Measurements from ENCODE around the gene TICRR.

The TICRR gene

GRCh38 chr15:89653578-89653977 lies 78.3 kb downstream of the TICRR start:
- DNase-seq (ENCODE audit: low read depth in 3 of 3), result no peak

GRCh38 chr15:89654301-89654761 lies 79.1 kb downstream of the TICRR start:
- no peak for DNase-seq (ENCODE audit: low read depth in 3 of 3)

GRCh38 chr15:89654847-89655805 lies 79.9 kb downstream of the TICRR start, which contains the start of gene KIF7:
TSS of gene KIF7 (minus strand) at chr15:89655467. CDS start at chr15:89652930, 2,537 bp downstream.
- peak in 1 of 3 experiments; percentile 27 for DNase-seq (ENCODE audit: low read depth in 3 of 3)

GRCh38 chr15:89656116-89656815 lies 81.0 kb downstream of the TICRR start:
- DNase-seq (ENCODE audit: low read depth in 3 of 3), result no peak

- DNase-seq (ENCODE audit: low read depth in 3 of 3), result no peak
Measured at GRCh38 chr15:89657686-89658200, 82.5 kb downstream of the TICRR start.

- no peak for DNase-seq (ENCODE audit: low read depth in 3 of 3)
Measured at GRCh38 chr15:89659295-89659694, 84.0 kb downstream of the TICRR start.

GRCh38 chr15:89660556-89660955 lies 85.3 kb downstream of the TICRR start:
- DNase-seq (ENCODE audit: low read depth in 3 of 3), result no peak

- no peak for DNase-seq (ENCODE audit: low read depth in 3 of 3)
Measured at GRCh38 chr15:89662893-89663626, 87.8 kb downstream of the TICRR start.

GRCh38 chr15:89664441-89665350 lies 89.4 kb downstream of the TICRR start:
- DNase-seq (ENCODE audit: low read depth in 3 of 3), result no peak

GRCh38 chr15:89665449-89666181 lies 90.3 kb downstream of the TICRR start:
- peak in 1 of 3 experiments; percentile 9 for DNase-seq (ENCODE audit: low read depth in 3 of 3)

GRCh38 chr15:89666184-89666857 lies 91.1 kb downstream of the TICRR start:
- DNase-seq (ENCODE audit: low read depth in 3 of 3), result no peak

GRCh38 chr15:89666858-89667705 lies 91.8 kb downstream of the TICRR start:
- DNase-seq (ENCODE audit: low read depth in 3 of 3), result no peak

- no peak for DNase-seq (ENCODE audit: low read depth in 3 of 3)
Measured at GRCh38 chr15:89667706-89667960, 92.4 kb downstream of the TICRR start.

- no peak for DNase-seq (ENCODE audit: low read depth in 3 of 3)
Measured at GRCh38 chr15:89668171-89668570, 92.9 kb downstream of the TICRR start.

- no peak for DNase-seq (ENCODE audit: low read depth in 3 of 3)
Measured at GRCh38 chr15:89669309-89669865, 94.1 kb downstream of the TICRR start.

GRCh38 chr15:89669941-89670340 lies 94.7 kb downstream of the TICRR start:
- DNase-seq (ENCODE audit: low read depth in 3 of 3), result no peak

GRCh38 chr15:89670971-89671560 lies 95.8 kb downstream of the TICRR start:
- DNase-seq (ENCODE audit: low read depth in 3 of 3), result no peak

GRCh38 chr15:89671687-89672086 lies 96.4 kb downstream of the TICRR start:
- no peak for DNase-seq (ENCODE audit: low read depth in 3 of 3)
